Stomach (tissue), 4 donors: ENCODE data around the gene CCDC90B.

ENCODE experiments used
- EP300 ChIP-seq: sonication (generic); formaldehyde crosslinking; IDR thresholded peaks from one replicate; pipeline ENCODE4 v1.6.1; 2017; ENCODE audit warnings: antibody characterized with exemption
- POLR2A ChIP-seq, 4 donors: fragments of 450-650 bp; IDR thresholded peaks; one replicate each; pipeline ENCODE4 v1.6.1; 2016; ENCODE audit warnings: antibody characterized with exemption in 4 of 4, control low read depth in 2 of 4, mild to moderate bottlenecking in 1 of 4, moderate library complexity in 1 of 4
- POLR2AphosphoS5 ChIP-seq, 3 donors: sonication (generic); formaldehyde crosslinking; IDR thresholded peaks; one replicate each; pipeline ENCODE4 v1.6.1; 2016; ENCODE audit warnings: antibody characterized with exemption in 3 of 3
- TF ChIP-seq, protein P1 (sequence below), 7 experiments: fragments of 450-650 bp in 4 of 7; fragments of 200-600 bp in 3 of 7; sonication (generic) in 3 of 7; IDR thresholded peaks; one replicate each; pipeline ENCODE4 v1.5.1; 2016 to 2019; ENCODE audit warnings: antibody characterized with exemption in 7 of 7, control low read depth in 2 of 7, mild to moderate bottlenecking in 1 of 7

DNA sequence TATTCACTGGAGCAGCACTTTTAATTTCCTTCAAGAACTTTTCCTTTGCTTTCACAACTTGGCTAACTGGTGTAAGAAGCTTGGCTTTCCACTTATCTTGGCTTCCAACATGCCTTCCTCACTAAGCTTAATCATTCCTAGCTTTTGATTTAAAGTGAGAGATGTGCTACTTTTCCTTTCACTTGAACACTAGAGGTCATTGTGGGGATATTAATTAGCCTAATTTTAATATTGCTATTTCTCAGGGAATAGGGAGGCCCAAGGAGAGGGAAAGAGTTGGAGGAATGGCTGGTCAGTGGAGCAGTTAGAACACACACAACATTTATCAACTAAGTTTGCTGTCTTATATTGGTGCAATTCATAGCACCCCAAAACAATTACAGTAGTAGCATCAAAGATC lies 24.6 kb upstream of the CCDC90B start:
- TF ChIP-seq, protein P1, sequence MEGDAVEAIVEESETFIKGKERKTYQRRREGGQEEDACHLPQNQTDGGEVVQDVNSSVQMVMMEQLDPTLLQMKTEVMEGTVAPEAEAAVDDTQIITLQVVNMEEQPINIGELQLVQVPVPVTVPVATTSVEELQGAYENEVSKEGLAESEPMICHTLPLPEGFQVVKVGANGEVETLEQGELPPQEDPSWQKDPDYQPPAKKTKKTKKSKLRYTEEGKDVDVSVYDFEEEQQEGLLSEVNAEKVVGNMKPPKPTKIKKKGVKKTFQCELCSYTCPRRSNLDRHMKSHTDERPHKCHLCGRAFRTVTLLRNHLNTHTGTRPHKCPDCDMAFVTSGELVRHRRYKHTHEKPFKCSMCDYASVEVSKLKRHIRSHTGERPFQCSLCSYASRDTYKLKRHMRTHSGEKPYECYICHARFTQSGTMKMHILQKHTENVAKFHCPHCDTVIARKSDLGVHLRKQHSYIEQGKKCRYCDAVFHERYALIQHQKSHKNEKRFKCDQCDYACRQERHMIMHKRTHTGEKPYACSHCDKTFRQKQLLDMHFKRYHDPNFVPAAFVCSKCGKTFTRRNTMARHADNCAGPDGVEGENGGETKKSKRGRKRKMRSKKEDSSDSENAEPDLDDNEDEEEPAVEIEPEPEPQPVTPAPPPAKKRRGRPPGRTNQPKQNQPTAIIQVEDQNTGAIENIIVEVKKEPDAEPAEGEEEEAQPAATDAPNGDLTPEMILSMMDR (IDR thresholded peaks at IDR 0.05): no peak
- TF ChIP-seq POLR2AphosphoS5 (IDR thresholded peaks at IDR 0.05) (no peak), POLR2A (IDR thresholded peaks at IDR 0.05) (no peak), EP300 (no peak)
